ENCODE results near the gene BARD1.
"Not testable (repeated sequence)": the region's sequence is repeated elsewhere in the genome, so short reads cannot be mapped to it uniquely, and the experiment has no call there.

The BARD1 gene

GRCh38 chr2:214753455-214753854, 56.0 kb downstream of the BARD1 start:
- DNase-seq: no peak

GRCh38 chr2:214750529-214750928, 59.0 kb downstream of the BARD1 start:
- no peak for DNase-seq

- DNase-seq: no peak
Observed at GRCh38 chr2:214747992-214748391, 61.5 kb downstream of the BARD1 start.

- no peak for DNase-seq
Observed at GRCh38 chr2:214742119-214742518, 67.4 kb downstream of the BARD1 start.

- DNase-seq: no peak
Observed at GRCh38 chr2:214740867-214741395, 68.6 kb downstream of the BARD1 start.

GRCh38 chr2:214737188-214737587, 72.3 kb downstream of the BARD1 start:
- DNase-seq: no peak

GRCh38 chr2:214730800-214731407, 78.6 kb downstream of the BARD1 start:
- DNase-seq: no peak

- no peak for DNase-seq
Observed at GRCh38 chr2:214730248-214730647, 79.2 kb downstream of the BARD1 start.

GRCh38 chr2:214724741-214725140, 84.7 kb downstream of the BARD1 start:
- no peak for DNase-seq

- not testable (repeated sequence) for DNase-seq
Observed at GRCh38 chr2:214717837-214718236, 91.6 kb downstream of the BARD1 start.

- no peak for DNase-seq
Observed at GRCh38 chr2:214716811-214717560, 92.5 kb downstream of the BARD1 start.

- no peak for DNase-seq
Observed at GRCh38 chr2:214715025-214715424, 94.5 kb downstream of the BARD1 start.

GRCh38 chr2:214713080-214713830, 96.2 kb downstream of the BARD1 start:
- DNase-seq: no peak

- no peak for DNase-seq
Observed at GRCh38 chr2:214710729-214711128, 98.8 kb downstream of the BARD1 start.

- DNase-seq: no peak
Observed at GRCh38 chr2:214706986-214707385, 102.5 kb downstream of the BARD1 start.

GRCh38 chr2:214699236-214699635, 110.2 kb downstream of the BARD1 start:
- no peak for DNase-seq

GRCh38 chr2:214696681-214697080, 112.8 kb downstream of the BARD1 start:
- no peak for DNase-seq

GRCh38 chr2:214695789-214696188, 113.7 kb downstream of the BARD1 start:
- DNase-seq: no peak

GRCh38 chr2:214683557-214683956, 125.9 kb downstream of the BARD1 start:
- not testable (repeated sequence) for DNase-seq

- no peak for DNase-seq
Observed at GRCh38 chr2:214679736-214680135, 129.7 kb downstream of the BARD1 start.

- no peak for DNase-seq
Observed at GRCh38 chr2:214676421-214677089, 132.9 kb downstream of the BARD1 start.

All from activated CD4-positive, alpha-beta T cell treated with anti-CD3 and anti-CD28 coated beads, Interleukin-2, amount 50 U/mL, for 48 hours (primary cell).